GM23338 (cell line): Measurements from ENCODE around the gene ZNF438. TPM values are rescaled to one million over a fixed set of nuclear protein-coding genes. Genes with fewer than 3 reads are reported as not detected.

Experiments used
- ATAC-seq: fragments of 200-7000 bp; cut with Tn5 transposase; 3 replicates; pipeline ENCODE4 v1.9.1; 2020
- DNase-seq: peaks from one replicate; pipeline ENCODE4 v3.0.0-alpha.2; 2015; ENCODE audit warnings: low spot score
- H2AFZ ChIP-seq: fragments of 200-600 bp; sonication (generic); 2 replicates; pipeline ENCODE4 v1.8.0; 2016; ENCODE audit warnings: antibody characterized with exemption, mild to moderate bottlenecking, moderate library complexity
- H3F3A ChIP-seq: fragments of 200-600 bp; sonication (generic); replicated peaks from 2 replicates; pipeline ENCODE4 v1.8.0; 2017; ENCODE audit warnings: antibody characterized with exemption, mixed run types, low read depth
- H3K27ac ChIP-seq: fragments of 200-600 bp; sonication (generic); 2 replicates; pipeline ENCODE4 v1.6.1; 2016; ENCODE audit warnings: low read depth
- H3K27me3 ChIP-seq: fragments of 200-600 bp; sonication (generic); 2 replicates; pipeline ENCODE4 v1.8.0; 2016; ENCODE audit warnings: mild to moderate bottlenecking, mixed run types, moderate library complexity; ENCODE audit not compliant: insufficient read depth
- H3K36me3 ChIP-seq: fragments of 200-600 bp; sonication (generic); 2 replicates; pipeline ENCODE4 v1.8.0; 2016; ENCODE audit warnings: mild to moderate bottlenecking; ENCODE audit not compliant: insufficient read depth
- H3K4me1 ChIP-seq: fragments of 200-600 bp; sonication (generic); 2 replicates; pipeline ENCODE4 v1.8.0; 2016; ENCODE audit warnings: mild to moderate bottlenecking, moderate library complexity; ENCODE audit not compliant: insufficient read depth
- H3K4me2 ChIP-seq: fragments of 200-600 bp; sonication (generic); 2 replicates; pipeline ENCODE4 v1.7.1; 2017; ENCODE audit warnings: mixed run types
- H3K4me3 ChIP-seq: fragments of 200-600 bp; sonication (generic); 2 replicates; pipeline ENCODE4 v1.6.1; 2016; ENCODE audit warnings: mixed run types
- H3K79me2 ChIP-seq: fragments of 200-600 bp; sonication (generic); replicated peaks from 2 replicates; pipeline ENCODE4 v1.8.0; 2017; ENCODE audit warnings: mild to moderate bottlenecking; ENCODE audit not compliant: insufficient read depth
- H3K9me2 ChIP-seq: fragments of 200-600 bp; sonication (generic); 2 replicates; pipeline ENCODE4 v1.8.0; 2017; ENCODE audit not compliant: insufficient read depth
- H4K20me1 ChIP-seq: fragments of 200-600 bp; sonication (generic); replicated peaks from 2 replicates; pipeline ENCODE4 v1.8.0; 2017; ENCODE audit warnings: mild to moderate bottlenecking; ENCODE audit not compliant: insufficient read depth
- H3K27ac Mint-ChIP-seq: 2 replicates; pipeline ENCODE4 v1.8.0; 2020; ENCODE audit warnings: inconsistent platforms, mild to moderate bottlenecking, moderate library complexity, mixed read lengths
- H3K27me3 Mint-ChIP-seq: 3 replicates; pipeline ENCODE4 v1.8.0; 2022; ENCODE audit warnings: low read depth, mild to moderate bottlenecking, moderate library complexity, mixed read lengths, inconsistent platforms; ENCODE audit not compliant: insufficient read depth, poor library complexity
- H3K36me3 Mint-ChIP-seq: 3 replicates; pipeline ENCODE4 v1.8.0; 2021; ENCODE audit warnings: low read depth, mild to moderate bottlenecking, inconsistent platforms, moderate library complexity, mixed read lengths
- H3K4me1 Mint-ChIP-seq: 3 replicates; pipeline ENCODE4 v1.8.0; 2020; ENCODE audit warnings: mild to moderate bottlenecking, inconsistent platforms, mixed read lengths
- H3K4me3 Mint-ChIP-seq: 3 replicates; pipeline ENCODE4 v1.8.0; 2021; ENCODE audit warnings: moderate library complexity, mild to moderate bottlenecking, inconsistent platforms, mixed read lengths
- H3K9me3 Mint-ChIP-seq: 3 replicates; pipeline ENCODE4 v1.8.0; 2020; ENCODE audit warnings: moderate library complexity, mild to moderate bottlenecking, inconsistent platforms, mixed read lengths
- CTCF ChIP-seq, 2 experiments: fragments of 200-600 bp in 1 of 2; sonication (generic) in 1 of 2; conservative IDR thresholded peaks; 2 replicates each; pipeline versions ENCODE4 v1.5.1 to v1.6.1; 2016 to 2017; ENCODE audit warnings: antibody characterized with exemption in 2 of 2, low read depth in 2 of 2, mild to moderate bottlenecking in 2 of 2, moderate library complexity in 1 of 2
- EZH2 ChIP-seq: fragments of 200-600 bp; sonication (generic); IDR thresholded peaks from one replicate; pipeline ENCODE4 v1.8.0; 2017; ENCODE audit warnings: antibody characterized with exemption, mild to moderate bottlenecking, low read depth; ENCODE audit not compliant: unreplicated experiment
- NANOG ChIP-seq: IDR thresholded peaks from 2 replicates; pipeline ENCODE4 v1.6.1; 2016; ENCODE audit warnings: antibody characterized with exemption, borderline replicate concordance
- STAT1 ChIP-seq: IDR thresholded peaks from one replicate; pipeline ENCODE4 v1.6.1; 2016; ENCODE audit warnings: antibody characterized with exemption; ENCODE audit not compliant: unreplicated experiment
- ZNF114 ChIP-seq: fragments of 250-450 bp; sonication (Bioruptor Pico); IDR thresholded peaks from 2 replicates; pipeline ENCODE4 v1.5.0; 2020; ENCODE audit warnings: mild to moderate bottlenecking, moderate library complexity
- ZNF331 ChIP-seq: fragments of 250-450 bp; sonication (Bioruptor Pico); IDR thresholded peaks from 2 replicates; pipeline ENCODE4 v1.5.0; 2020; ENCODE audit warnings: low read depth, mild to moderate bottlenecking, moderate library complexity
- ZNF462 ChIP-seq: fragments of 250-450 bp; sonication (Bioruptor Pico); IDR thresholded peaks from 2 replicates; pipeline ENCODE4 v1.5.0; 2020; ENCODE audit warnings: mild to moderate bottlenecking, moderate library complexity
- polyA plus RNA-seq: library from polyadenylated mRNA; unstranded; fragments of >200 nt; fragmentation: Nextera tagmentation; extraction: Ambion mirVana; gene quantifications from 2 replicates; pipeline ENCODE4 v1.2.1, GENCODE V29; 2016
- total RNA-seq: library from RNA; depleted of rRNA; stranded (reverse); fragments of >200 nt; shearing (Covaris generic); gene quantifications from 2 replicates; pipeline ENCODE4 v1.2.3, GENCODE V29; 2014
- TF ChIP-seq, protein P1 (sequence below): IDR thresholded peaks from 2 replicates; pipeline ENCODE4 v1.6.1; 2016; ENCODE audit warnings: antibody characterized with exemption

The ZNF438 gene
- total and polyA plus RNA-seq, 2 experiments from 2014 or later, result 0.91 to 0.94 TPM

DNA sequence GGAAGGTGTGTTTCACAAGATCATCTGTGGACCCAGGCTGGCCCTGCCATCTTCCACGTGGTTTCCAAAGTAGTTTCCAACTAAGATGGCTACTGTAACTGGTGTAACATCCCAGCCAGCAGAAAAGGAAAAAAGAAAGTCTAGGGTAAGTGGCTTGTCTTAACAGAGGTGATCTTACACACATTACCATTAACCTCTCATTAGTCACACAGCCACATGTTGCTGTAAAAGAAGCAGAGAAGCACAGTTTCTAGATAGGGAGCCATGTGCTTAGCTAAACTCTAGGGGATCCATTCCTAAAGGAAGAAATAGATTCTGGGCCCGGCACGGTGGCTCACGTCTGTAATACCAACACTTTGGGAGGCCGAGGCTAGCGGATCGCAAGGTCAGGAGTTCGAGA lies 54.3 kb downstream of the ZNF438 start:
- H3K4me3 ChIP-seq, result no peak overlapping the region
- no peaks in the 10 kb centered on the region for H4K20me1 ChIP-seq
- no peak overlapping the region for H2AFZ ChIP-seq
- Mint-ChIP-seq H3K27me3 (no peaks in the 10 kb centered on the region), H3K4me3 (no peak overlapping the region), H3K27ac (no peak overlapping the region), H3K36me3 (0 out of 3 replicates have a peak, but pooled peaks cover 4% of the 10 kb centered on the region), H3K4me1 (no peaks in the 10 kb centered on the region), H3K9me3 (peaks cover 4% of the 10 kb centered on the region; the same call in 1 of the 3 replicates)
- no peaks in the 10 kb centered on the region for H3K36me3 ChIP-seq
- DNase-seq (no peak), ATAC-seq (no peak)
- no peak overlapping the region for H3K4me2 ChIP-seq
- no peak for TF ChIP-seq CTCF (conservative IDR thresholded peaks at IDR 0.05; ENCODE audit: low read depth in 2 of 2)
- TF ChIP-seq, protein P1, sequence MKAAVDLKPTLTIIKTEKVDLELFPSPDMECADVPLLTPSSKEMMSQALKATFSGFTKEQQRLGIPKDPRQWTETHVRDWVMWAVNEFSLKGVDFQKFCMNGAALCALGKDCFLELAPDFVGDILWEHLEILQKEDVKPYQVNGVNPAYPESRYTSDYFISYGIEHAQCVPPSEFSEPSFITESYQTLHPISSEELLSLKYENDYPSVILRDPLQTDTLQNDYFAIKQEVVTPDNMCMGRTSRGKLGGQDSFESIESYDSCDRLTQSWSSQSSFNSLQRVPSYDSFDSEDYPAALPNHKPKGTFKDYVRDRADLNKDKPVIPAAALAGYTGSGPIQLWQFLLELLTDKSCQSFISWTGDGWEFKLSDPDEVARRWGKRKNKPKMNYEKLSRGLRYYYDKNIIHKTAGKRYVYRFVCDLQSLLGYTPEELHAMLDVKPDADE, result no peak
- H3K27me3 ChIP-seq, result no peaks in the 10 kb centered on the region
- no peaks in the 10 kb centered on the region for H3F3A ChIP-seq
- H3K9me2 ChIP-seq, result no peaks in the 10 kb centered on the region
- H3K4me1 ChIP-seq, result no peaks in the 10 kb centered on the region
- H3K79me2 ChIP-seq, result no peaks in the 10 kb centered on the region
- no peak overlapping the region for H3K27ac ChIP-seq

- H3K36me3 Mint-ChIP-seq, result 0 out of 3 replicates have a peak, but pooled peaks cover 4% of the 10 kb centered on the region
- TF ChIP-seq ZNF331 (CRISPR knock-in tag), result no peak
- no peak for TF ChIP-seq EZH2
- TF ChIP-seq NANOG, result no peak
- no peak for TF ChIP-seq ZNF114 (CRISPR knock-in tag)
- TF ChIP-seq STAT1, result no peak
- TF ChIP-seq CTCF (conservative IDR thresholded peaks at IDR 0.05; ENCODE audit: low read depth in 2 of 2), result no peak
- no peak for TF ChIP-seq ZNF462
Measured at GRCh38 chr10:30974773-30975415, 56.8 kb downstream of the ZNF438 start.

More at GRCh38 chr10:30974773-30975415, 56.8 kb downstream of the ZNF438 start:
- Mint-ChIP-seq H3K4me1 (no peaks in the 10 kb centered on the region), H3K27me3 (no peaks in the 10 kb centered on the region), H3K9me3 (peaks cover 4% of the 10 kb centered on the region; the same call in 1 of the 3 replicates), H3K4me3 (no peak overlapping the region), H3K27ac (no peak overlapping the region)
- DNase-seq (no peak), ATAC-seq (no peak)
- Histone ChIP-seq H3K27ac (no peak overlapping the region), H3K4me3 (no peak overlapping the region), H2AFZ (no peak overlapping the region), H3F3A (no peaks in the 10 kb centered on the region), H3K4me1 (no peaks in the 10 kb centered on the region), H3K36me3 (no peaks in the 10 kb centered on the region), H3K9me2 (no peaks in the 10 kb centered on the region), H4K20me1 (no peaks in the 10 kb centered on the region), H3K4me2 (no peak overlapping the region), H3K79me2 (no peaks in the 10 kb centered on the region), H3K27me3 (no peaks in the 10 kb centered on the region)
